HG03139 (cell line): ENCODE results near the gene AGAP6.
A peak's percentile ranks its signal among the peaks of the same experiment; 100 is the strongest.
"Not testable (repeated sequence)": the region's sequence is repeated elsewhere in the genome, so short reads cannot be mapped to it uniquely, and the experiment has no call there.

Source experiments
- ATAC-seq: cut with Tn5 transposase; IDR thresholded peaks from one replicate; pipeline ENCODE4 v1.9.1; 2021; ENCODE audit not compliant: unreplicated experiment

Gene AGAP6

GRCh38 chr10:49988376-49988775 is at the start of gene AGAP6:
Gene AGAP6 (plus strand): TSS chr10:49988406. CDS start chr10:49988716, 310 bp downstream.
- ATAC-seq = not testable (repeated sequence)

GRCh38 chr10:49941447-49942338 is 46.5 kb upstream of the AGAP6 start, which contains the start of the genes PARG and TIMM23B:
Gene PARG (minus strand): TSS chr10:49942027. CDS start chr10:49941725, 302 bp downstream.
Gene TIMM23B (plus strand): TSS chr10:49942053. CDS start chr10:49942195, 142 bp downstream.
- peak; percentile 62 for ATAC-seq

GRCh38 chr10:49942339-49942705 is 45.9 kb upstream of the AGAP6 start:
- ATAC-seq = peak; percentile 10

- not testable (repeated sequence) for ATAC-seq
Observed at GRCh38 chr10:49943607-49944006, 44.6 kb upstream of the AGAP6 start.

- not testable (repeated sequence) for ATAC-seq
Observed at GRCh38 chr10:49948142-49948541, 40.1 kb upstream of the AGAP6 start.

- not testable (repeated sequence) for ATAC-seq
Observed at GRCh38 chr10:49948737-49949136, 39.5 kb upstream of the AGAP6 start.

GRCh38 chr10:49952006-49952405 is 36.2 kb upstream of the AGAP6 start:
- not testable (repeated sequence) for ATAC-seq

- ATAC-seq = not testable (repeated sequence)
Observed at GRCh38 chr10:49953122-49953521, 35.1 kb upstream of the AGAP6 start.

- not testable (repeated sequence) for ATAC-seq
Observed at GRCh38 chr10:49970331-49970857, 17.8 kb upstream of the AGAP6 start.

- not testable (repeated sequence) for ATAC-seq
Observed at GRCh38 chr10:49971466-49971865, 16.7 kb upstream of the AGAP6 start.

- ATAC-seq = not testable (repeated sequence)
Observed at GRCh38 chr10:49972094-49972493, 16.1 kb upstream of the AGAP6 start.

GRCh38 chr10:49977756-49978155 is 10.4 kb upstream of the AGAP6 start:
- not testable (repeated sequence) for ATAC-seq

GRCh38 chr10:49987207-49987606 is 999 bp upstream of the AGAP6 start:
- not testable (repeated sequence) for ATAC-seq

GRCh38 chr10:49995321-49995720 is 7.1 kb downstream of the AGAP6 start:
- not testable (repeated sequence) for ATAC-seq

- not testable (repeated sequence) for ATAC-seq
Observed at GRCh38 chr10:50014024-50014423, 25.8 kb downstream of the AGAP6 start.

GRCh38 chr10:50015596-50016220 is 27.5 kb downstream of the AGAP6 start:
- ATAC-seq = not testable (repeated sequence)

- ATAC-seq = not testable (repeated sequence)
Observed at GRCh38 chr10:50016926-50017325, 28.7 kb downstream of the AGAP6 start.

- not testable (repeated sequence) for ATAC-seq
Observed at GRCh38 chr10:50017646-50018045, 29.4 kb downstream of the AGAP6 start.

- not testable (repeated sequence) for ATAC-seq
Observed at GRCh38 chr10:50019279-50019678, 31.1 kb downstream of the AGAP6 start.

- not testable (repeated sequence) for ATAC-seq
Observed at GRCh38 chr10:50020451-50021024, 32.3 kb downstream of the AGAP6 start.

- no peak for ATAC-seq
Observed at GRCh38 chr10:50021646-50022045, 33.4 kb downstream of the AGAP6 start.
